Stimulated activated CD4-positive, alpha-beta T cell treated with anti-CD3 and anti-CD28 coated beads, TNF-alpha, amount 100 ng/mL, for 48 hours (primary cell): ENCODE data around the gene MIPEP.
"Not testable (repeated sequence)": the region's sequence is repeated elsewhere in the genome, so short reads cannot be mapped to it uniquely, and the experiment has no call there.

Experiments used
- DNase-seq, 3 donors: peaks; one replicate each; pipeline ENCODE4 v3.0.0-alpha.2; 2020; ENCODE audit warnings: low read depth in 3 of 3

The MIPEP gene

DNA sequence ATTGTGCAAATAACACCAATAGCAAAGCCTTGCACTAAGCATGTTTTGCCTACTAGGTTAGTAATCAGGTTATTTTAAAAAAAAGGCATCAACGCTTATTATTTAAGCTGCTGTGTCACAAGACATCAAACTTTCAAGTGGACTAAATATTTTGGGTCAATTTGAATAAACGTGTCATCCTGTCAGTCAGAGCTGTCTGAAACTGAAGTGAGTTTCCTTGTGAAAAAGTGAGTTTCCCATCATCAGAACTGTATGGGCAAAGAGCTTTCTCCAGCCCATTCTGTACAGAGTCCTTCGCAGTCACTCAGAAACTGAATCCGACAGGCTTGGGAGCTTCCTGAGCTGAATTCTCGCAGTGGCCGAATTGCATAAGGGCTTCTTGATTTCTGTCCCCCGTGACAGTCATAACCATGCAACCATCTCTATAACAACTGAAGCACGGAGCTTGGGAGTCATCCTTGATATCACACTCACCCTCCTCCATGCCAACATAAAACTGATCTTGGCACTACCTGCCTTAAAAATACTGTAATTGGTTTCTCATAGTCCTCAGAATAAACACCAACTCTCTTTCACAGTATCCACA lies 139.8 kb downstream of the MIPEP start:
- no peak for DNase-seq

- no peak for DNase-seq
Observed at GRCh38 chr13:23748109-23748990, 140.8 kb downstream of the MIPEP start.

DNA sequence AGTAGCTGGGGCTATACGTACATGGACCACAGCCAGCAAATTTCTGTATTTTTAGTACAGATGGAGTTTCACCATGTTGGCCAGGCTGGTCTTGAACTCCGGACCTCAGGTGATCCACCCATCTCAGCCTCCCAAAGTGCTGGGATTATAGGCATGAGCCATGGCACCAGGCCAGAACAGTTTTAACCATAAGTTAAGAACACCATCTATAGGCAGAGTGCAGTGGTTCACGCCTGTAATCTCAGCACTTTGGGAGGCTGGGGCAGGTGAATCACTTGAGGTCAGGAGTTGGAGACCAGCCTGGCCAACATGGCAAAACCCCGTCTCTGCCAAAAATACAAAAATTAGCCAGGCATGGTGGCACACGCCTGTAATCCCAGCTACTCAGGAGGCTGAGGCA lies 143.1 kb downstream of the MIPEP start:
- DNase-seq = not testable (repeated sequence)

DNA sequence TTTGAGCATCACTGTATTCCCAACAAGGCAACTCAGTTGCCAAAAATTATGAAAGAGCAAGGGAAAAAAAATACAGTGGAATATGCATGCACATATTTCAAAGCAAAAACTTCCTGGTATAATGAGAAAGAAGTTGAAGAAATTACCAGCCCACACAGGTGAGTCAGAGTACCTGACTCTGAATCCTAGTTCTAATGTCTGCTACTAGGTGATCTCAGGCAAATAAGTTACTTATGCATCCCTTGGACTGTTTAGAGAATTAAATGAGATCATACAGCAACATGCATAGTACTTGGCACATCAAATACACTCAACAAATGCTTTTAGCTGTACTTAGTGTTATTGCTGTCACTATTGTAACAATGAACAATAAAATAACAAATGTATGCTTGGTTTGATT lies 144.9 kb downstream of the MIPEP start:
- no peak for DNase-seq

- no peak for DNase-seq
Observed at GRCh38 chr13:23743278-23744076, 145.7 kb downstream of the MIPEP start.

GRCh38 chr13:23741879-23742510 lies 147.2 kb downstream of the MIPEP start:
- DNase-seq = no peak

- no peak for DNase-seq
Observed at GRCh38 chr13:23740002-23740401, 149.2 kb downstream of the MIPEP start.

DNA sequence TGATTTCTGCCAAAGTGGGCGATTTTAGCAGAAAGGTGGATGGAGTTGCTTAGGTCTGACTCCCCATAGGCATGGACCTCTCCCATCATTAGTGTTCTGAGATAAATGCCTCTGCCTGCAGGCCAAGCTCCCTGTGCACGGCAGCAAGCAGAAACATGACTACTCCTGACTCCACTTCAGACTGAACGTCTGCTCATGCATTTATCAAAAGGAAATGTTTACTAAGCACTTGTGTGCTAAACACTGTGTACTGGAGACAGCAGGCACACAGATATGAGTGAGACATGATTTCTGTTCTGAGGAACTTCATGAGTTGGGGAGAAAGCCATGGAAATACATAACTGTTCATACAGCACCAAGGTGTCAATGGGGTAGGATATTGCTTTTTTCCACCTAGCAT lies 149.6 kb downstream of the MIPEP start:
- DNase-seq = no peak

DNA sequence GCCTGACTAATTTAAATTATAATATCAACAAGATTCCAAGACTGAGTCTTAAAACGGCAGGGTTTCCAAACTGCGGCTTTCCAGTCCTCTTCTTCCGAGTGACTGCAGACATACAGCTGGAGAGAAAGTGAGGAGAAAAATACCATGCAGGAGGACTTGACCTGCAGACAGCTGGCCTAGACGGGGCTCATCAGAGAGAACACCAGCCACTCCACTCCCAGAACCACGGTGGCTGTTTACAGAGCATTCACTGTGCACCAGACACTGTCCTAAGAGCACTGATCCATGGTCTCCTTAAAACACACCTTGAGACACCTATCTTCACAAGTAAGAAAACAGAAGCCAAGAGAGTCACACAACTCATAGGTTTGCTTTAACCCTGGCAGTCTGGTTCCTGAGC lies 152.7 kb downstream of the MIPEP start:
- DNase-seq = no peak

DNA sequence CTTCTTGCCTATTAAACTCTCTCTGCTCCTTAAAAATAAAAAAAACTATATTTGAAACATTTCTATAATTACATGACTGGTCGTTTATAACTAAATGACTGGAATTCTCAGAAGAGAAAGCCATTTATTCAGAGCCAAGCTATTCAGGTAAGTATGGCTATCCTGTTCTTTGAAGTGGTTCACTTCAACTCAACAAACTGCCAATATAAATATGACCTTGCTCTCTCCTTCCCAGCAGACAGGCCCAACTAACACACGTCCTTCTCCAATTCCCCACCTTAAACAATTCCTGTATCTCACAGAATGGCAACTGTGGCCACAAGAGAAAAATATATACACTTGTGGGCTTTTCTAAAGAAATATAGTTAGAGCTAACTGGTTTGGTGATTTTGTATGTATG lies 153.9 kb downstream of the MIPEP start:
- no peak for DNase-seq

- DNase-seq = no peak
Observed at GRCh38 chr13:23731709-23732108, 157.5 kb downstream of the MIPEP start.

- DNase-seq = no peak
Observed at GRCh38 chr13:23730251-23730650, 158.9 kb downstream of the MIPEP start.

DNA sequence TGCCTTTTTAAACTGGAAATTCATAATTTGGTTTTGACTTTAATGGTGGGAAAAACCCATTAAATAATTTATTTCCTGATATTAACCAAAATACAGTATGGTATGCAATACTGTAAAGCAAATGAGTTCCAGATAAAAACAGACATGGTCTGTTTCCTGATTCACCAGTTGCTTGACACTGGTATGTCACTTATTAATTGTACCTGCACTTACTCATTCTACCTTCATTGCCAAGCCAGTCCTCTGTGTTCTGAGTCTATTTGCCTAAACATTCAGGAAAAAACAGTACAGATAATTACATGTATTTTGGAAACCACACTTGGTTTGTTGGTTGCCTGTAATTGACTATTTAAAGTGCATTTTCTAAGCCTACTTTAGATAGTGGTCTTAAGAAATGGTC lies 159.7 kb downstream of the MIPEP start:
- no peak for DNase-seq

- no peak for DNase-seq
Observed at GRCh38 chr13:23728807-23729206, 160.4 kb downstream of the MIPEP start.

DNA sequence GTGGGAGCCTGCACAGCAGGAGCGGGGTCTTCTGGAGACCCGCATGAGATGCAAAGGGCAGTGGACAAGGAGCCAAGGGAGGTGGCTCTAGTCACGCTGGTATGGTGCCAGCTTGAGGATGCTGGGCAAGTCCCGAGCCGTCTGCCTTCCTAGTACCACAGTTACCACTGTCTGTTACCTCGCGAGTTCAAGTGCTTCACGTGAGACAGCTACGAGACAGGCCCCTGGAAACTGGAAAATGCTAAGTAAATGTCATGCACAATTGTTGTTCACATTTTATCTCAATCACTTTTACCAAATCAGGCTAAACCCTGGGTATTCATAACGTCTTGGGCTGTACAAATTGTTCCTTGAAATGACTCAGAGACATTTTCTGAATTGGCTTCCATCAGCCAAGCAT lies 163.3 kb downstream of the MIPEP start:
- no peak for DNase-seq

DNA sequence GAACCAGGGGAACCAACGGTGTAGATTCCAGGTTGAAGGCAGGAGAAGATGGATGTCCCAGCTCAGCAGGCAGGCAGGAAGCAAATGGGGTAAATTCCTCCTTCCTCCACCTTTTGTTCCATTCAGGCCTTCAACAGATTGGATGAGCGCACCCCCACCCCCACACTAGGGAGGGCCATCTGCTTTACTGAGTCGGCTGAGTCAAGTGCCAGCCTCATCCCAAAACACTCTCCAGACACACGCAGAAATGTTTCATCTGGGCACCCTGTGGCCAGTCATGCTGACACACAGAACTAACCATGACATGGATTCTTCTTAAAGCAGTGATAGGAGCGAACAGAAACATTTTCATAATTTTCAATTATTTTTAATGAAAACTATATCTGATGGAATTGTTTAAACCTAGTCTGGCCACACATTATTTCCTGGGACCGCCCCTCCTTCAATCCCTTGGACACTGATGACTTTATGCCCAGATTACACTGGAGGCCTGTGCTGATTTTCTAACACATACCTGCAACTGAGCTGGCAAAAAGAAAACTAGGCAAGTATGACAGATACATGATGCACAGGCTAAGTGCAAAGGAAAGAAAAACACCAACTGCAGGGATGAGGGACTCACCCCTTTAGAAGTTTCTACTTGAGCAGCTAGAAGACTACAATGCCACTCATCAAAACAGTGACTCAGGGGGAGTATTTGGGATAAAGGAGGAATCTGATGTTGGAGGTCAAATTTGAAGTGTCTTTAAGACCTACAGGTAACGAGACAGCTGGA lies 164.8 kb downstream of the MIPEP start:
- no peak for DNase-seq

DNA sequence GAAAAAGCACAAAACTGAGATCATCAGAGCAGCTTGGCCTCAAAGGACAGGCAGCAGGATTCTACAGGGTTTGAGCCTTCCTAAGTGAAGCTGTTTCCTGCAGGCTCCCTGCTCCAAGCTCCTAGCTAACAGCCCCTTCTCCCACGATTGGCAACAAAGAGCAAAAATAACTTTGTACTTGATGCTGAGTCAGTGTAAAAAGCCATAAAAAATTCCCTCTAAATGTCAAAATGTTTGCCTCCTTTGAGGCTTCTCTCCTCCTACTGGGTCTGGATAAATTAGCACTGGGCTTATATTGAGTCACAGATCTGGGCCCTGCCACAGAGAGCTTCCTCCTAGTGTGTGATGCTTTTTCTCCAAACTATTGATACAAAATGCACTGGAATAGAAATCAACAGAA lies 165.7 kb downstream of the MIPEP start:
- no peak for DNase-seq

DNA sequence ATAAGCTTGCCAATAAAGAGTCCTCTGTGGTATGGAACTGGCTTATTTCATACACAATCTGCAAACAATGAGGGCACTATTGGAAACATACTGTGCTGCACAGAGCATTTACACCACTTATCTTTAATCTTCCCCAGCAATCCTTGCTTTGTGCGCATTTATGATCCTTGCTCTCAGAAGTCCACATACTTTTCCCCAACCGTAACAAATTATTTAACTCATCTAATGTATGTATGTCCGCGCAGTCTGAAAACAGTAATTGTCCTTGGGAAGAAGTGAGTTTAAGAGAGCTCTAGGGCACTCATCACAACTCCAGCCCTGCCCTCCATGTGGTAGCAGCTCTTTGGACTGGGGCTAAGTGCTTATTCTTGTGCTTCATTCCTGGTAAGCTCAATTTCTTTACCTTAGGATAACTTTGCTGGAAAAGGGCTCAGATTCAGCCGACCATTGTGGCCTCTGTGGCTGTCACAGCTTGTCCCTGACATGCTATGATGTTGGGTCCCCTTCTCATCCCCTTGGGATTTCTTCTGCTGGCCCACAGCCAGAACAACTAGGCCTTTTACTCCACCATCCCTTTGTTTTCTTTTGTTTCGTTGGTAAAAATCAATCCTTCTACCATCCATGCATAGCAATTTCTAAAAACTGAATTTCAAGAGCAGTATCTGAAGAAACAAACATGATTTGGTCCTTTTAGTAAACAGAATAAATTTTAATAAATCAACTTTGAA lies 166.3 kb downstream of the MIPEP start:
- no peak for DNase-seq

DNA sequence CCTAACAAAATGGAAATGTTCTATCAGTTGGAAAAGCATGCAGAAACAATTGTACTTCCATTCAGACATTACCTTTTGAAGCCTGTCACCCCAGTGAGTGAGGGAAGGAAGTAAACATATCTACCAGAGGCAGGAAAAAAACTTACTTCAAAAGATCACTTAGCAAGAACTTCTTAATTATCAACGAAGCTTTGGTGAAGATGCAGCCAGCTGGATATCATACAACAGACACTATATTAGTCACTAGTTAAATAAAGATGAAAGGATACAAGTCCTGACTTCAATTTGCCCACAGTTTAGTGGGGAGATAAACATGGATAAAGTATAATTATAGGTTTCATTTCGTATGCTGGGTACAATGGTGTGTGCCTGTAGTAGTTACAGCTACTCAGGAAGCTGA lies 170.2 kb downstream of the MIPEP start:
- DNase-seq = no peak

GRCh38 chr13:23716401-23716800 lies 172.8 kb downstream of the MIPEP start:
- DNase-seq = no peak

- no peak for DNase-seq
Observed at GRCh38 chr13:23715762-23716235, 173.4 kb downstream of the MIPEP start.
